HG03039 (cell line): Measurements from ENCODE around the gene KRTAP10-5.
"Not testable (repeated sequence)": the region's sequence is repeated elsewhere in the genome, so short reads cannot be mapped to it uniquely, and the experiment has no call there.

Experiments used
- ATAC-seq: cut with Tn5 transposase; IDR thresholded peaks from one replicate; pipeline ENCODE4 v1.9.1; 2021; ENCODE audit warnings: mild to moderate bottlenecking, moderate library complexity; ENCODE audit not compliant: unreplicated experiment

KRTAP10-5 gene

GRCh38 chr21:44571844-44572782 is 8.3 kb downstream of the KRTAP10-5 start:
- no peak for ATAC-seq

GRCh38 chr21:44571296-44571695 is 9.1 kb downstream of the KRTAP10-5 start:
- no peak for ATAC-seq

GRCh38 chr21:44569861-44570517 is 10.4 kb downstream of the KRTAP10-5 start:
- no peak for ATAC-seq

DNA sequence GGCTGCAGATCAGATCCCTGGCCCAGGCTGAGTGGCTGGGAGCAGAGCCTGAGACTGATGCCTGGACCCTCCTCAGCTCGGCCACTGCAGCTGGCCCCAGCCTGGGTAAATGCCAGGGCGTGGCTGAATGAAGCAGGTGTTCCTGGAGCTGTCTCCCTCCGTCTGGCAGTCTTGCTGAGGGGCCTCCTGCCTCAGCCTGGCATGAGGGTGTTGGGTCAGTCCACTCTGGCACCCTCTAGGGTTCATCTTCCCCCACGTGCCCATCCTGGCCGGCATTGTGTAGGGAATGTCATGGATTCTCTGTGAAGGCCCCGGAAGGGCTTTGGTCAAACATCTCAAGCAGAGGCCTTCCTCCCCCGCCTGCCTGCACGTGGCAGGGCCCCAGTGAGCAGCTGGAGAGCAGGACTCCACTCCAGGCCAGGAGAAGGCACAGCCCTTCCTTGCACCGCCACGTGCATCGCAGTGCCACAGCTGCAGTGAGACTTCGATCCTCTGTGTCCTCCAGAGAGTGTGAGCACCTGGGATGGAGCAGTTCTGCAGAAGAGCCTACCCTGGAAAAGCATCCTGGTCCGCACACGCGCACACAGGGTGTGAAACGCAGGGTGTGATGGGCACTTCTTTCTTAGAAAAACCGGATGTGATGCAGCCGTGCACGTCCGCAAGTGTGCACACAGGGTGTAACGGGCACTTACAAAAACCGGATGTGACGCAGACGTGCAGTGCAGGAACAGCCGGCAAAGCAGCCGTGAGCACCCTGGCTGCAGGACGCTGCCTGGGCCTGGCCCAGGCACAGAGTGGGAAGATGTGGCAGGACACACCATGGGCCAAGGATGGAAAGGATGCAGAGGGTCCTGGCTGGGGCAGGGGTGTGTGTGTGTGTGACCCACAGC is 11.5 kb downstream of the KRTAP10-5 start:
- no peak for ATAC-seq

GRCh38 chr21:44568261-44568660 is 12.1 kb downstream of the KRTAP10-5 start:
- no peak for ATAC-seq

DNA sequence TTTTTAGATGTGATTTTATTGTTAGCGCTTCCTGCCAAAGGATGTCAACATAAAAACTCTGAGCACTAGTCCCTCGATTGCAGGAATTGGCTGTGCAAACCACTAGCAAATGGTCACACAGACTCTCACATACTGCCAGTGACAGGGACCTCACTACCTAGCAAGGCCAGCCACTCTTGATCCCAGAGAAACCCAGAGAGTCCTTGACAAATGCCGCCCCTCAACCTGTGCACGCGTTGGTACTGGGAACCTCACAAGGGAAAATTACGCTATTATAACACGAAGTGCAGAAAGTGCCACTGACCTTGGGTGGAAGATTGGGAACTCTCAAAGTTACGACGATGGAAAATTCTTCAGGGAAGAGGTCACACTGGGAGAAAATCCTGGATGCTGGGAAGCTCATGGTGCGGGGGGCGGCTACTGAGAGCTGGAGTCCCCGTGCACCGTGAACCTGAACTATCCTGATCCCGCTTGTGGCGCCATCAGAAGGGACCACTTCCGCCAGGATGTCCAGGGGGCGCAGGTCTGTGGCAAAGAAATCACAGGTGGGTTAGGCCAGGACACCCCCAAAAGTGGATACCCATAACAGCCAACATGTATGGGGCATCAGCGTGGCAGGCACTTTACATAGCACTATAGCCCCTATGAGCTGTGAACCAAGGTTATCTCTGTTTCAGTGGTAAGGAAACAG is 12.8 kb downstream of the KRTAP10-5 start:
- ATAC-seq, result no peak

DNA sequence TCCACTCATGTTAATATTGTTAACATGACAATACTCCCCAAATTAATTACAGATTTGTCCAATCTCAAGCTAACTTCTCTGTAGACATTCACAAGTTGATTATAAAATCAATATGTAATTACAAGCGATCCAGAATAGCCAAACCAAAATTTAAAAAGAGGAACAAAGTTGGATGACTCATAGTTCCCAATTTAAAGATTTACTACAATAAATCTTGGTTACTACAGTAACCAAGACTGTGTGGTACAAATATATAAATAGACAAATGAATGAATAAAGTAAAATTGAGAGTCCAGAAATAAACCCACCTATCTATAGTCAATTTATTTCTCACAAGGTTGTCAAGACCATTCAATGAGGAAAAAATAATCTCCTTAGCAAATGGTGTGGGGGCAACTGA is 14.0 kb downstream of the KRTAP10-5 start:
- no peak for ATAC-seq

- ATAC-seq, result no peak
These were observed 15.4 kb downstream of the KRTAP10-5 start for GRCh38 chr21:44564886-44565598.

DNA sequence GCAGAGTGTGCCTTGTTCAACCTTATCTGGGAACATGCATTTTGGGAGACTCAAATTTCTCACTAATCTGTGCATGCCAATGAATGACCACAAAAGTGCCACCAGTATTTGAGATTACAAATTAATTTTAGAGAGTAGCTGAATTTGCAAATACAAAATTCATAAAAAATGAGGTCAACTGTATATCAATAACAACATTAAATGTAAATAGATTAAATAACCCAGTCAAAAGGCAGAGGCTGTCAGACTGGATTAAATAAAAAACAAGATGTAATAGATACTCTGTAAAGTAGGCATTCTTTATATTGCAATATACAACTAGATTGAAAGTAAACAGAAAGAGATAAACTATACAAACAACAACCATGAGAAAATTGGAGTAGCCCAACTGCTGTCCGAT is 16.3 kb downstream of the KRTAP10-5 start:
- no peak for ATAC-seq

DNA sequence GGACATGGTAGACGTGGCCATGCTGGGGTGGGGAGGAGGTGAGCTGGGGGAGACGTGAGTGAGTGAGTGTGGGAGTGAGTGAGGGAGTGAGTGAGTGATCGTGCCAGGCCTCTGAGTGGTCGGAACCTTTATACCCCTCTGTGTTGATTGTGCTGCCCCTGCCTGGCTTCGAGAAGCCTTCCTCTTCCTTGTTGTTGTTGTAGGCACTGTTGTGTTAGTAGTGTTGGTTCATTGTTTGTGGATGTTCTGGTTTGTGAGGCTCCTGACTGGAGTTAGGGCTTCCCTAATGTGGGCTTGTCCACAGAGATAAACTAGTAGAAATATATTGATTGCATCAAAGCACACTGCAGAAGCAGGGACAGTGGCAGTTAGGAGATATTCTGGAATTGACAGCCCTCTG is 21.7 kb downstream of the KRTAP10-5 start, which contains the start of gene KRTAP10-3:
Gene KRTAP10-3, minus strand, starts transcription at position 101 of the 400 bp plus-strand sequence. Its CDS starts 80 bp downstream, at position 21.
- no peak for ATAC-seq

- not testable (repeated sequence) for ATAC-seq
These were observed 22.1 kb downstream of the KRTAP10-5 start for GRCh38 chr21:44558329-44558675.

DNA sequence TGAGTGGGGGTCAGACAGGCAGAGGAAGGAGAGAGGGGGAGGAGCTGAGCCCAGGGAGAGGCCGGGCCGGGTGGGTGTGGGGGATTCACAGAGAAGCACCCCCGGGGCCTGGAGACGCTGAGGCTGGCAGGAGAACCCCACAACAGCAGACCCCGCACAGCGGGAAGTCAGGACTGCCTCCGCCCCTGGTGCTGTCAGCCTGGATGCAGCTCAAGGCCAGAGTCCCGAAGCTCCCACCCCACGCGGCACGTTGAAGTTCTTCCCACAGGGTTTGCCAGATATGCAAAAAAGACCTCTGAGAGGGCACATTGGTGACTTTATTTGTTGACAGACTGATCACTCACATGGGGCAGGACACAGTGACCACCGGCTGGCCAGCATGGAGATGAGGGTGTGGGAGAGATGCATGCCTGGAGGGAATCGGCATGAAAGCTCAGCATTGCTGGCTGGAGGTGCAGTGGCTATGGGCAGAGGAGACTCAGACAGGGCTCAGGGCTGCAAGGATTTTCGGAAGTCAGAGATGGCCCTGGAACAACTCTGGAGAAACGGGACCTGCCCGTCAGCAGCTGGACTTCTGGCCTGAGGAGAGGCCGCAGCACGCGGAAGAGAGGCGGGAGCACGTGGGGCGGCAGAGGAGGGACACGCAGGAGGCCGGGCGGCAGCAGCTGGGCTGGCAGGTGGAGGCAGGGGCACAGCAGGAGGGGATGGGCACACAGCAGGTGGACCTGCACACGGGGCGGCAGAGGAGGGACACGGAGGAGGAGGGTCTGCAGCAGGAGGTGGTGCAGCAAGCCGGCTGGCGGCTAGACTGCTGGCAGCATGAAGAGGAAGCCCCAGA is 22.7 kb downstream of the KRTAP10-5 start:
- ATAC-seq, result no peak

DNA sequence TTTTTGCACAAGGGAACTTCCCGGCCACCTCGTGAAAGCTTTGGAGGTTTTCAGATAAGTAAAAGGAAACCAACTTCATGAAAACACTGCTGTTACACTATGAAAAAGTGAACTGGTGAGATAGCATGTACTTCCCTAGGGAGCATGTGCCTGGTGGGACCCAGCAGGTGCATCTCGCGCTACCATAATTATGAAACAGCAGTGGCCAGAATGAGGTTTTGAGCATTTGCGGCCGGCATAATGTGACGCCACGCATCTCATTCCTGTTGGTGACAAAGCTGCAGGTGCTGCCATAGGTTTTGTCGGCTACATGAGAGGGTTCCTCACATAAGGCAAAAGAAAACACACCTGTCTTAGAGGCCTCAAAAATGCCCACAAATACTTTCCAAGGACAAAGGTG is 23.5 kb downstream of the KRTAP10-5 start:
- ATAC-seq, result no peak

- no peak for ATAC-seq
These were observed 25.1 kb downstream of the KRTAP10-5 start for GRCh38 chr21:44555200-44555875.

- ATAC-seq, result no peak
These were observed 27.7 kb downstream of the KRTAP10-5 start for GRCh38 chr21:44552681-44553080.

GRCh38 chr21:44552136-44552535 is 28.3 kb downstream of the KRTAP10-5 start:
- ATAC-seq, result no peak

DNA sequence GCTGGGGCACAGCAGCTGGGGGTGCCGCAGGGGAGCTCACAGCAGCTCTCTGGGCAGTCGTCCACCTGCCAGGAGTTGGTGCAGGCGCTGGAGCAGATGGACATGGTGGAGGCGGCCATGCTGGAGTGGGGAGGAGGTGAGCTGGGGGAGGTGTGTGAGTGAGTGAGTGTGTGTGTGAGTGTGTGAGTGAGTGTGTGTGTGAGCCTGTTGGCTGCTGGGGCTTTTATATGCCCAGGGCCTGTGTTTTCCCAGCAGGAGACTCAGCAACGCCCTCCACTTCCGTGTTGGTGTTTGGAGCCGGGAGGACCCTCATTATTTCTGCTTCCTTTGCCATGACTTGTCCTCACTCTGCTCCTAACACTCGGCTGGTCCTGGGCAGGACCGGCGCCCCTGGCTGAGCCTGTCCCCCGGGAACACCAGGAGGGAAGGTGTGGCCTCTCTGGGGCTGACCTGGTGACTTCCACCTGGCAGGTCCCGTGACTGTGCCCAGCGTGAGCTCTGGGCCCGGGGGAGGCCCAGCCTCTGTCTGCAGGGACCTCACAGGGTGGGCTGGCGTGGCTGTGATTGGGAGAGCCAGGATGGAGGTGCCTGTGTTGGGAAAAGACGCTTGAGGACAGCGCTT is 29.0 kb downstream of the KRTAP10-5 start, which contains the start of gene KRTAP10-2:
Gene KRTAP10-2, minus strand, starts transcription at position 166 of the 622 bp plus-strand sequence. Its CDS starts 47 bp downstream, at position 119.
- ATAC-seq, result no peak

GRCh38 chr21:44550807-44551206 is 29.6 kb downstream of the KRTAP10-5 start:
- no peak for ATAC-seq
